ENCODE measurements around the gene SPATA2L.
"Not testable (repeated sequence)": the region's sequence is repeated elsewhere in the genome, so short reads cannot be mapped to it uniquely, and the experiment has no call there.

The SPATA2L gene

GRCh38 chr16:89689621-89690020, 11.9 kb downstream of the SPATA2L start:
- not testable (repeated sequence) for DNase-seq (ENCODE audit: low read depth)

GRCh38 chr16:89689142-89689541, 12.4 kb downstream of the SPATA2L start:
- no peak for DNase-seq (ENCODE audit: low read depth)

GRCh38 chr16:89688395-89688794, 13.1 kb downstream of the SPATA2L start:
- DNase-seq (ENCODE audit: low read depth) = no peak

GRCh38 chr16:89687092-89687940, 14.2 kb downstream of the SPATA2L start:
- no peak for DNase-seq (ENCODE audit: low read depth)

GRCh38 chr16:89686520-89687091, 14.9 kb downstream of the SPATA2L start, which contains the start of gene CDK10:
Gene CDK10, plus strand, starts transcription at chr16:89686689. Its CDS starts 22 bp downstream, at chr16:89686711.
- DNase-seq (ENCODE audit: low read depth) = peak; percentile 92

- DNase-seq (ENCODE audit: low read depth) = no peak
Measured at GRCh38 chr16:89685916-89686315, 15.6 kb downstream of the SPATA2L start.

GRCh38 chr16:89678258-89678657, 23.2 kb downstream of the SPATA2L start:
- DNase-seq (ENCODE audit: low read depth) = no peak

- no peak for DNase-seq (ENCODE audit: low read depth)
Measured at GRCh38 chr16:89672177-89672941, 29.1 kb downstream of the SPATA2L start.

- not testable (repeated sequence) for DNase-seq (ENCODE audit: low read depth)
Measured at GRCh38 chr16:89671565-89671964, 29.9 kb downstream of the SPATA2L start.

- DNase-seq (ENCODE audit: low read depth) = no peak
Measured at GRCh38 chr16:89670496-89671431, 30.7 kb downstream of the SPATA2L start.

- no peak for DNase-seq (ENCODE audit: low read depth)
Measured at GRCh38 chr16:89669755-89670154, 31.8 kb downstream of the SPATA2L start.

GRCh38 chr16:89668790-89669158, 32.7 kb downstream of the SPATA2L start:
- no peak for DNase-seq (ENCODE audit: low read depth)

- DNase-seq (ENCODE audit: low read depth) = no peak
Measured at GRCh38 chr16:89667633-89668032, 33.9 kb downstream of the SPATA2L start.

GRCh38 chr16:89667000-89667399, 34.5 kb downstream of the SPATA2L start:
- DNase-seq (ENCODE audit: low read depth) = not testable (repeated sequence)

GRCh38 chr16:89664238-89664637, 37.3 kb downstream of the SPATA2L start:
- DNase-seq (ENCODE audit: low read depth) = not testable (repeated sequence)

- DNase-seq (ENCODE audit: low read depth) = no peak
Measured at GRCh38 chr16:89661215-89661614, 40.3 kb downstream of the SPATA2L start.

GRCh38 chr16:89660146-89660545, 41.4 kb downstream of the SPATA2L start:
- DNase-seq (ENCODE audit: low read depth) = no peak

GRCh38 chr16:89658221-89658879, 43.2 kb downstream of the SPATA2L start:
- DNase-seq (ENCODE audit: low read depth) = no peak

- peak; percentile 90 for DNase-seq (ENCODE audit: low read depth)
Measured at GRCh38 chr16:89657442-89658220, 43.9 kb downstream of the SPATA2L start, which contains the start of the genes CHMP1A and SPATA33. Gene CHMP1A, minus strand, starts transcription at chr16:89657708. Its CDS starts 120 bp downstream, at chr16:89657588. Gene SPATA33, plus strand, starts transcription at chr16:89657836. Its CDS starts 76 bp downstream, at chr16:89657912.
